BE2C (cell line): ENCODE measurements around the gene FBLN2.

Experiments used
- DNase-seq: peaks from one replicate; pipeline ENCODE4 v3.0.0-alpha.2; 2020
- H3K27me3 ChIP-seq: fragments of 250-450 bp; sonication (Bioruptor Pico); 2 replicates; pipeline ENCODE4 v1.5.1; 2020; ENCODE audit warnings: mild to moderate bottlenecking
- H3K36me3 ChIP-seq: fragments of 250-450 bp; sonication (Bioruptor Pico); 2 replicates; pipeline ENCODE4 v1.5.1; 2020; ENCODE audit warnings: mild to moderate bottlenecking
- H3K4me1 ChIP-seq: fragments of 250-450 bp; sonication (Bioruptor Pico); 2 replicates; pipeline ENCODE4 v1.5.1; 2020
- H3K4me3 ChIP-seq: 2 replicates; pipeline ENCODE4 v1.5.1; 2011; ENCODE audit warnings: low read depth, low read length
- H3K9me3 ChIP-seq: fragments of 250-450 bp; sonication (Bioruptor Pico); 2 replicates; pipeline ENCODE4 v1.5.1; 2020
- TF ChIP-seq, protein P1 (sequence below): IDR thresholded peaks from 2 replicates; pipeline ENCODE4 v1.5.1; 2012; ENCODE audit warnings: mild to moderate bottlenecking, low read depth, low read length

Gene FBLN2

DNA sequence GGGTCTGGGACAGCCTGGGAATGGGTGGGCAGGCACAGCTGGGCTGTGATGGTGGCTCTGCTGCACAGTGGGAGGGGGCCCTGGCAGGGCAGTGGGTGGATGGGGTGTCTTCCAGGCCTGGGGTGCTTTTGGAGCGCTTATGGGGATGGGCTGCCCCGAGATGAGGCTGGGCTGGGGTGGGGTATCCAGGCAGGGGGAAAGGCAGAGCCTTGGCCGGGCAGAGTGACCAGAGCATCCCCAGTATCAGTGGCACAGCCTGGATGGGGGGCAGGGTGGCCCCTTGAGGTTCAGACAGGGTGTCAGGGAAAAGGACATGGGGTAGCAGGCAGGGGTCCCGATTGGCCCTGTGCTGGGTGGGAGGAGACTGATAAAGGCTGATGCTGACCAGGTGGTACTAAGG, 42.2 kb upstream of the FBLN2 start:
- Histone ChIP-seq H3K4me1 (no peaks in the 10 kb centered on the region; the same call in 1 of the 2 replicates), H3K27me3 (no peaks in the 10 kb centered on the region), H3K4me3 (no peak overlapping the region), H3K9me3 (no peaks in the 10 kb centered on the region), H3K36me3 (no peaks in the 10 kb centered on the region)
- TF ChIP-seq, protein P1, sequence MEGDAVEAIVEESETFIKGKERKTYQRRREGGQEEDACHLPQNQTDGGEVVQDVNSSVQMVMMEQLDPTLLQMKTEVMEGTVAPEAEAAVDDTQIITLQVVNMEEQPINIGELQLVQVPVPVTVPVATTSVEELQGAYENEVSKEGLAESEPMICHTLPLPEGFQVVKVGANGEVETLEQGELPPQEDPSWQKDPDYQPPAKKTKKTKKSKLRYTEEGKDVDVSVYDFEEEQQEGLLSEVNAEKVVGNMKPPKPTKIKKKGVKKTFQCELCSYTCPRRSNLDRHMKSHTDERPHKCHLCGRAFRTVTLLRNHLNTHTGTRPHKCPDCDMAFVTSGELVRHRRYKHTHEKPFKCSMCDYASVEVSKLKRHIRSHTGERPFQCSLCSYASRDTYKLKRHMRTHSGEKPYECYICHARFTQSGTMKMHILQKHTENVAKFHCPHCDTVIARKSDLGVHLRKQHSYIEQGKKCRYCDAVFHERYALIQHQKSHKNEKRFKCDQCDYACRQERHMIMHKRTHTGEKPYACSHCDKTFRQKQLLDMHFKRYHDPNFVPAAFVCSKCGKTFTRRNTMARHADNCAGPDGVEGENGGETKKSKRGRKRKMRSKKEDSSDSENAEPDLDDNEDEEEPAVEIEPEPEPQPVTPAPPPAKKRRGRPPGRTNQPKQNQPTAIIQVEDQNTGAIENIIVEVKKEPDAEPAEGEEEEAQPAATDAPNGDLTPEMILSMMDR: no peak
- no peak for DNase-seq

DNA sequence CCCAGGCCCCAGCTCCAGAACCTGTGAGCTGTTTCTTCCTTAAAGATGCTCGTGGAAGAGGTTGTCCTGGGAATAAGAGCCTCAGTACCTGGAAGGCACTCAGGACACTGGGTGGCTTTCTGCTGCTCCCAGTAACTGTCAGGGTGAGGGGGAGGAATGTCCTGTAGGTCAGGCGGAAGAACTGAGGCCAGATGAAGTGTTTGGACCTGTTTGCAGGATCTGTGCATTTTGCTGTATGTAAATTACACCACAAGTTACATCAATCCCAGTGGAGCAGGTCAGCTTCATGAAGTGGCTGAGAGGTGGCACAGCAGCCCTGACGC, 41.7 kb upstream of the FBLN2 start:
- DNase-seq: no peak
- no peaks in the 10 kb centered on the region; the same call in 1 of the 2 replicates for H3K4me1 ChIP-seq
- H3K9me3 ChIP-seq: no peaks in the 10 kb centered on the region
- no peak overlapping the region for H3K4me3 ChIP-seq
- H3K27me3 ChIP-seq: no peaks in the 10 kb centered on the region
- no peaks in the 10 kb centered on the region for H3K36me3 ChIP-seq
- TF ChIP-seq, protein P1: no peak

DNA sequence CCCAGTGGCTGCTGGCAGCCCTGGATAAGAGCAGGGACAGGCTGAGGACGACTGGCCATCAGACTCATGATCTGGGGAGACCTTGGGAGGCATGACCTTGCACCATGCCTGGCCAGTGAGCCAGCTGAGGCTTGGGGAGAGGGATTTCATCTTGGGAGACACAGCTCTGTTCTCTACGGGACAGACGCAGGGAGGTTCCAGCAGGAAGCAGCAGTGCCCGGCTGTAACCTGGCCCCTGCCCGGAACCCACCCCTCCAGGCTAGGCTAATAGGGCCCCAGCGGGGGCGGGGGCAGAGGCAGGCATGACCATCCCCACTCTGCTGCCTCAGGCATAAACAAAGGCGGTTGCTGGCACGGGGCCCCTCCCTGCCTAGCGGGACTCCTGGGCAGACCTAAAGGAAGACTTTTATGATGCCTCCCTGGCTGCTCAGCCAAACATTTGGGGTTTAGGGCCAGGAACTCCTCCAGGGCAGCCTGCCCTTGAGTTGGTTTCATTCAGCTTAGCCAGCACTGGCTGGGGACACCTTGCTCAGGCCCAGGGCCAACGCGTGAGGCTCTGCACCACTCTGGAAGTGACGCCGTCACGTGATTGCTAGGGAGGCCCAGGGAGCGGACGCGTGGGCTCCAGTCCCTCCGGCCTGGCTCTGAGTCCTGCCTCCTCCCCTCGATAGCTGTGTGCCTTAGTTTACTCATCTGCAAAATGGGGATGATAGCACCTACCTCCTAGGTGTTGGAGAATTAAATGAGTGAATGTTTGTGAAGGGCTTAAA, 41.2 kb upstream of the FBLN2 start:
- no peak overlapping the region for H3K4me3 ChIP-seq
- DNase-seq: peak; percentile 48
- TF ChIP-seq, protein P1: no peak
- H3K36me3 ChIP-seq: no peaks in the 10 kb centered on the region
- no peaks in the 10 kb centered on the region; the same call in 1 of the 2 replicates for H3K4me1 ChIP-seq
- no peaks in the 10 kb centered on the region for H3K9me3 ChIP-seq
- no peaks in the 10 kb centered on the region for H3K27me3 ChIP-seq

DNA sequence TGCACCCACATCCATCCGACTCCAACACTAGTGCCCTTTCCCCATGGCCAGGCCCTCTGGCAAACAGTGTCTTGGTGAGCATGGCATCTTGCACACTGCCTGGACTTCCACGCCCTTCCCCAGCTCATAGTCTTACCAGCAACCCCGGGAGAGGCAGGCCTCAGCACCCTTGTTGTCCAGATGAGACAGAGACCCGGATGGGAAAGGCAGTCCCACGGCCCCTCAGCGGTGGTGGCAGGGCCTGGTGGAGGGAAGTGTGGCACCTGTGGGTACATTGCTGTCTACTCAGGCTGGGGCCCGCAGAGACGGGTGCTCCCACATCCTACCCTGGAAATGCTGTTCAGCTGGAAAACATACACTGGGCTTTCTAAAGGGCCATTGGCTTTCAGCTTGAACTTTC, 40.4 kb upstream of the FBLN2 start:
- Histone ChIP-seq H3K4me1 (no peaks in the 10 kb centered on the region; the same call in 1 of the 2 replicates), H3K27me3 (no peaks in the 10 kb centered on the region), H3K9me3 (no peaks in the 10 kb centered on the region), H3K36me3 (no peaks in the 10 kb centered on the region), H3K4me3 (no peak overlapping the region)
- TF ChIP-seq, protein P1: no peak
- no peak for DNase-seq

DNA sequence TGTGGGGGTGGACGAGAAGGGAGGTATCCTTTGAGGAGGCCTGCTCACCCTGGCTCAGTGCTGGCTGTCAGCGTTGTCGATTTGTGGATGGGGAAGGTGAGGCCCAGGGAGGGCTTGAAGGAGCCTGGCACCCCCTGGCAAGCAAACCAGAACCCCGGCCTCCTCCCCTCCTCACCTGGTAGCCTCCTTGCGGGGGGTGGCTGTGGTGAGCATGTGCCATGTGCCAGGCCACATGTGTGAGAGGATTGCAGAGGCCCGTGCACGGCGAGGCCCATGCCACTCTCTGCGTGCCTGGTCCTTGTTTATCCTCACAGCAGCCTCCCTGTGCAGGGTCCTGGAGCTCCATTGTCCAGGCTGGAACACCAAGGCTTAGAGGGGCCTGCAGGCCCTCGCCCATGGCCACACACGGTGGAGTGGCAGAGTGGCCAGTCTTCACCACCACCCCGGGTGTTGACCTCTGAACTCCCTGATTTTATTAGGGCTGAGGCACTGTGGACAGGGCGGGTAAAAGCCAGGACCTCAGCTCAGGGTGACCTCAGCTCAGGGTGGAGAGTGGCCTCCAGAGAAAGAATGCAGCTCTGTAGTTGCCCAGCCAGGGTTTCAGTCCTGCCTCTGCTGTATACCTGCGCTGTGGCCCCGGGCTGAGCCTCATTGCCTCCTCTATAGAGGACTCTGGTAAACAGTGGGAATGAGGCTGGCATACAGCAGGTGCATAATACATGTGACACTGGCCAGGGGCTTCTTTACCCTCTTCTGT, 39.7 kb upstream of the FBLN2 start:
- H3K27me3 ChIP-seq: no peaks in the 10 kb centered on the region
- DNase-seq: no peak
- TF ChIP-seq, protein P1: no peak
- no peaks in the 10 kb centered on the region for H3K9me3 ChIP-seq
- no peaks in the 10 kb centered on the region; the same call in 1 of the 2 replicates for H3K4me1 ChIP-seq
- no peaks in the 10 kb centered on the region for H3K36me3 ChIP-seq
- H3K4me3 ChIP-seq: no peak overlapping the region

DNA sequence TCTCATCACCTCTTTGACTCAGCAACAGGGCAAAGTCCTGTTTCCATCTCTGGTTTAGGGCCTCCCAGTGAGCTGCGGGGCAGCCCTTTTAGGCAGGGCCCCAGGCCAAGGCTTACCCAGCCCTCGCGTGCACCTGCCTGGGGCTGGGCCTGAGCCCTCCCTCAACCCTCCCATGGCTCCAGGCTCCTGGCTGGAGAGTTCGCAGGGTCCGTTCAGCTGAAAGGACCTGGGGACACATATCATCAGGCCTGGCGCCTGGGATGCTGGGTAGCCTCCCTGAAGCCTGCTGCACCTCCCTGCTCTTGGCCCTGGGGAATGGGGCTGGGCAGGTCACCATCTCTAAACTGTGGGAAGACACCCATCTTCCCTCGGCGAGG, 39.1 kb upstream of the FBLN2 start:
- no peak for DNase-seq
- Histone ChIP-seq H3K4me1 (no peaks in the 10 kb centered on the region; the same call in 1 of the 2 replicates), H3K9me3 (no peaks in the 10 kb centered on the region), H3K36me3 (no peaks in the 10 kb centered on the region), H3K4me3 (no peak overlapping the region), H3K27me3 (no peaks in the 10 kb centered on the region)
- TF ChIP-seq, protein P1: no peak
